NCI-H345 treated with DMSO at 0.1 percent for 48 hours (cell line): ENCODE measurements around the gene SULF2.

Experiments used
- DNase-seq: peaks from one replicate; lab custom pipeline; 2025; ENCODE audit not compliant: unreplicated experiment; lab: John Stamatoyannopoulos, UW

Gene SULF2

DNA sequence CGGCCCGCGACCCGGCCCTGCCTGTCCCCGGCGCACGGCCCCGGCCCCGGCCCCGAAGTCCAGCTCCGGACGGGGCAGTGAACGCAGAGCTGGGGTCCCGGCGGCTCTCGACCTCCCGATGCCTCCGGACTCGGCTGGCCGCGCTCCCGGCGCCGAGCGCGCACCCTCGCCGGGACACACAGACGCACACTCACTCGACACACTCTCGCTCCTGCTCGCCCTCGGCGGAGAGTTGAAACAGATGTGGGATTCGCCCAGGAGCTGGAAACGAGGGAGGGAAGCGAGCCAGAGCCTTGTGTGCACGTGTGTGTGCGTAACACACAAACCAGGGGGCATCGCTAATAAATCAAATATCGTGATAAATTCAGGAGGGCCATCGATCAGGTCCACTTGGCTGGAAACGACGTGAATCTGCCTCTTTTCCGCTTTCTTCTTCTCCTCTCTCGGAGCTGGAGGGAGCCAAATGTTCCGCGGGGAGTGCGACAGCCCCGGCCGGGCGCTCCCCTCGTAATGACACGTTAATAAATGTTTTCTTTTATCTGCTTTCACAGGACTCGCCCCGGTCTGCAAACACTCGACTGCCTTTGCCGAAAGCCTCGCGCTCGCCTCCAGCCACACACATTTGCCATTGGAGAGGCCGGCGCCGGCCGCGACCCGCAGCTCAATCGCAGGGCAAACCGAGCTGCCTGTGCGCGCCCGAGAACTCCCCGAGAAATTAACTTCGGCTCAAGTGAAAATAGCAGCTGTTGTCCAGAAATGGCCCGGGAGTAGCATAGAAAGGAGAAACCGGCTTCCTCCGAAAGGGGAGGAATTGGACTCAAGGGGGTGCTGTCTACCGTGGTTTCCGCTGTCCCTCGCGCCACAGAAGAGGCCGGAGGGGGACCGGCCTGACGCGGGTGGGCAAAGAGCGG, 828 bp upstream of the SULF2 start:
- peak; percentile 81 for DNase-seq

DNA sequence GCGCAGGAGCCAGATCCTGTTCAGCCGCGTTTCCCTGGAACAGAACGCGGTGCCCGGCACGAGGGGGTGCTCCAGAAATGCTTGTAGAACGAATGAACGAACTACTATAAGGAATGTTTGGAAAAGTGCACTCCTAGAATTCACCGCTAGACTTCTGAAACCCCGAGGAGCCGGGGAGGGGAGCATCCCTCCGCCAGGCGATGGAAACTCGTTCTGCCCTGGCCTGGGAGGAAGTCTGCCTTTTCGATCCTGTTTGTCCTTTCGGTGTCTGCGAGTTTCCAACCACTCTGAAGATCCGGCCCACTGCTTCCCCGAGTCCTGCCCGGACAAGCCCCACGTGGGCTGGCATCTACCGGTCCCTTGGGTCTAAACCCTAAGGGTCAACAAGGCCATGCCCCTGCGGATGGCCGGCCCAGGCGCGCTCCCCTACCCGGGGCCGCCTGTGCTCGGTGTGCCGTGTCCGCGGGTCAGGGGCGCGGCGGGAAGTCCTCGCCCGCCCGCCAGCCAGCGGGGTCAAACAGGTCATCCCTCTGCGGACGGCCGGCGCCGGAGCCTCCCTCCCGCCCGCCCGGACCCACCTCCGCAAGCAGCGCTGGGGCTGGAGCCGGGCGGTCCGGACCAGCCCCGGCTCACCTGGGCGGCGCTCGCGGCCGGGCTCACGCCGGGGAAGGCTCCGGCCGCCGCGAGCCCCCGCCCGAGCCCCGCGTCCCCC, 526 bp downstream of the SULF2 start:
- peak; percentile 20 for DNase-seq

DNA sequence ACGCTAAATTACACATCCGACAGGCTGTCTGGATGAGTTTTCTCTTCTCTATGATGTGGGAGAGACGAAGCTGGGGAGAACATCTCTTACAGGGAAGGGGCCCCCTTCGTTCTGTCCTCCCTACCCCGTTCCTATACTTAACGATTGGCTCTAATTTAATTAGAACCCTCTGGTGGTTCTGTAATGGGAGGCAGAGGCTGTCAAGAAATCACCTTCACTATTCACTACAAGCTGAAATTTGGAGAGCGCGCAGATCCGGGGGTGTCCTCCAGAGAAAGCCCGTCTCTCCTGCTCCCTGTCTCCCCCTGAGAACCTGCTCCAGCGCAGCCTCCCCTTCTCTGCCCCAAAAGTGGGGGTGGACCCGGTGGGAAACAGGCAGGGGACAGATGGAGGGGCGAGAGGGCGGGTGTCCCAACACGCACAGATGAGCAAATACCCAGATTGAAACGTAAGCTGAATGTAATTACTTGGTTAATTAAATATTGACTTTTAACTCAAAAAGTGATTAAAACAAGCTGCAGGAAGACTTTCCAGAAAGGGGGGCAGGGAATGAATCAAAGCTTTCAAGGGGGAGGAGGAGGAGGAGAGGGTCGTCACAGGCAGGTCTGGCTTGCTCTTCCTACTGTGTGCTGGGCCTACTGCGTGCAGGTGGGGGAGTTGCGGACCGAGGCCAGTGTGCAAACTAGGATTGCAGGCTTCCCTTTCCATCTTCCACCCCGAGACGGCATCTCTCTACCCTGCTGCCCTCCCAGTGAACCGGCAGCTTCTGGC, 1.3 kb downstream of the SULF2 start:
- DNase-seq, result no peak

DNA sequence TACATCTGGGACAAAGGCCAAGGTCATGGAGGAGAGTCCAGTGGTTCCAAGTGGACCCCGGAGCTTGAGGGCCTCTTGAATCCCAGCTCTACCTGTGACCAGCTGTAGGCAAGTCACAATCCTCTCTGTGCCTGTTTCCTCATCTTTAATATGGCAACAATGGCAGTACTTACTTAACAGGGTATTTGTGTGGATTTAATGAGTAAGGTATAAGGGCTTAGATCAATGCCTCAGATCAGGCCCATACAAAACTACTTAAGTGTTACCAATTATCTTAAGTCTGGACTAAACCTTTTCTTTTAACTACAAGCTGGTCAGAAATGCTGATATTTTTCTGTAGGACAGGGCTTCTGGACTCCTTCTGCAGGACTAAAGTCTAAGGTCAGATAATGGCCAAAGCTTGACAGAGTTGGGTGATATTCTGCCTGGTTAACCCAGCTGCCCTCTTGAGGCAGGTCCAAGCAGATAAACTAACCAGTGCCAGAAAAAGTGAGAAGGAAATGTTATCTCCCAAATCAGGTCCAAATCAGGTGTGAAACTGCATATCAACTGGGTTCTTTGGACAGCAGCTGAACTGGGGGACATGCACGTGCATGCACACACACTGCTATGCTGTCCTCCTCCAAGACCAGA, 2.2 kb downstream of the SULF2 start:
- no peak for DNase-seq

DNA sequence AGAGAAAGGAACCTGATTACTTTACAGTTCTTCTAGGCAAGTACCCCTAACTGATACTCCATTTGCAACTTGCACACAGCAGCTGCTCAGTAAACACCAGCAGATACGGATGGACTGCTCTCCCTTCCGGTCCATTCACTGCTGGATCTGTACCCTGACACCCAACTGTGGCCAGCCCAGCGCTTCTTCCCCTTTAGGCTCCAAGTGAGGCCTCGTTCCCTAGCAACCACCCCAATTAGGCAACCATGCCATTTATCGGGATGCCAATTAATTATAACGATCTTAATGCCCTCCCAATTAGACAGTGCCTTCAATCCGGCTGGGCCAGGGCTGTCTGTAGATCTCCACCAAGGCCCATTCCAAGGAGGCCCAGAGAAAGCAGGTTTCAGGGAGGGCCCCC, 3.2 kb downstream of the SULF2 start:
- DNase-seq, result no peak

DNA sequence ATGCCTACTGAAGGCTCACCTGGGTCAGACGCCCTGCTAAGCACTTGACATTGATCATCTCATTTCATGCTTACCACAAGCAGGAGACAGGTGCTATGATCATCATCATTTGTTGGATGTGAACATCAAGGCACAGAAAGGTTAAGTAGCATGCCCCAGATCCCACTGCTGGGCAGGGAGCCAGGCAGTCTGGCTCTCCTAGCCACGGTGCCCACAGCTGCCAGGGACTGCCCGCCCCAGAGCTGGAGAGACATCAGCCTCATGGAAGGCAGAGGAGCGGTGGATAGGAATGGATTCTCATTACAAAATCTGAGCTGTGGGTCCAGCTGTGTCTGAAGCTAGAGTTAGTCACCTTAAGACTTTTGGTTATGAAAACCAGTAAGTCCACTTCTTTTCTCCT, 3.6 kb downstream of the SULF2 start:
- peak; percentile 58 for DNase-seq

DNA sequence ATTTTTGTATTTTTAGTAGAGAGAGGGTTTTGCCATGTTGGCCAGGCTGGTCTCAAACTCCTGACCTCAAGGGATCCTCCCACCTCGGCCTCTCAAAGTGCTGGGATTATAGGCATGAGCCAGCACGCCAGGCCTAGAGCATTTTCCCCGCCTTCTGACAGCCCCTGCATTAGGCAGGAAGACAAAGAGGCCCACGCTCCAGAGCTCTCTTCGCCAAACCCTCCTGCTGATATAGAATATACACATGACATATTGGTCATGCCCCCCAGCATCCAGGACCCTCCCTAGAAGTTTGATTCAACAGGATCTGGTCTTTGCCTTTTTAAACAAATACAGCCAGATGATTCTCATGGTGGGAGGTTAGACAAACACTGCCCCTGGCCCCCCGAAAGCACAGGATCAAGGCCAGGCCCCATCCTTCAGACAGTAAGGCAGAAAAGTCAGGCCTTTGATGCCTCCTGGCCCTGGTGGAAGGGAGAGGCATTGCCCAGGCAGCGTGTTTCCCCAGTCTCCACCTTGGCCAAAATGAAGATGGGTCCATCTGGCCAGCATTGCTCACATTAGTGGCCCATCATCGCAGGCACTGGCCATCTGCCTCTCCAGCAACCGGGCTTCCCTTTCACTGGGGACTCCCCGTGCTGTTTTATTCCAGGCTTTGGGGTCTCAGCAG, 4.4 kb downstream of the SULF2 start:
- DNase-seq, result no peak

DNA sequence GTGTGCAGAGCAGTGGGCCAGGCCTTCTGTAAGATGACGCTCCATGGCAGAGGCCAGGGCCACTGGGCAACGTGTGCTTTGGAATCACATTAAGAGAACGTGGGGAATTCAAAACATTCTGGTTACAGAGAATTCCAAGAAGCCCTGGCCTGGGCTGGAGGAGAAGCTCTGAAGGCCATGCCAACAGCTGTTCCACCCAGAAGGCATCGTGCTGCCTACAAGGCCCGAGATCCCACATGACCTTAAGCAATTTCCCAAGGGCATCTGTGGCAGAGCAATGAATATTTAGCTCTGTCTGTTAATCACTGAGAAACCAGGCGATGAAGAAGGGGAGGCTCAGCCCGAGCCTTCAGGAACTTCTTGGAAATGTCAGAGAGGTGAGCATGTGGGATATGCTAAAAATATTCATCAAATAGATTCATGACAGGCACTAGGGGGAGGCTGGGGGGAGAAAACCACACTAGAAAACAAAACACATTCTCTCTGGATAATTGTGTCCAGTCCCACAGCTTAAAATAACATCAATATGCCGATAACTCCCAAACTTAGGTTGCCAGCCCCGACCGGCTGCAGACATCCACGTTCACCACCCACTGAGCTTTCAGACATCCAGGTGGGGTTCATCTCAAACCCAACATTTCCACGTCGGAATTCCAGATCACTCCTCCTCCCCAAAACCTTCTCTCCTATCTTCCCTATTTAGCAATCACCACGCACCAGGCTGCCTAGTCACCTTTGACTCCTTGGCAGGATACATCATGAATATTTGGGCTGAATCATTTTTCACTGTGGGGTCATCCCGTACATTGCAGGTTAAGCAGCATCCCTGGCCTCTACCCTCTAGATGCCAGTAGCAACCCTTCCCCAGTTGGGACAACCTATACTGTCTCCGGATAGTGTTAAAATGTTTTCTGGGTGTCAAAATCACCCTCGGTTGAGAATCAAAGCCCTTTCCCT, 6.6 kb downstream of the SULF2 start:
- no peak for DNase-seq

DNA sequence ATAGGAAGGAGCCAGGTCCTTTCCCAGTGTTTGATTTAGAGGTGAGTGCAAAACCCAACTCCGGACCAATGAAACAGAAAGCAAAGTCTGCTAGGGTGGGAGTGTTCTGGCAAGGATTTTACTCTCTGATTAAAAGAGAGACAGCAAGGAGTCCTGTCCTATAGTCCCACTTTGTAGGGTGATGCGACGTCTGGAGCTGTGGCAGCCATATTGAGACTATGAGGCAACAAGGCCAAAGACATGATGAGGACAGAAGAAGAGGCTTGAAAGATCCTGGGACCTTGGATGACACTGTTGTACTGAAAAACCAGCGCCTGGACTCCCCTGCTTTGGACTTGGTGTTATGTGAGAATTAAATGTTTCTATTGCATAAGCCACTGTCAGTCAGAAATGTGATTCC, 8.1 kb downstream of the SULF2 start:
- DNase-seq, result no peak

DNA sequence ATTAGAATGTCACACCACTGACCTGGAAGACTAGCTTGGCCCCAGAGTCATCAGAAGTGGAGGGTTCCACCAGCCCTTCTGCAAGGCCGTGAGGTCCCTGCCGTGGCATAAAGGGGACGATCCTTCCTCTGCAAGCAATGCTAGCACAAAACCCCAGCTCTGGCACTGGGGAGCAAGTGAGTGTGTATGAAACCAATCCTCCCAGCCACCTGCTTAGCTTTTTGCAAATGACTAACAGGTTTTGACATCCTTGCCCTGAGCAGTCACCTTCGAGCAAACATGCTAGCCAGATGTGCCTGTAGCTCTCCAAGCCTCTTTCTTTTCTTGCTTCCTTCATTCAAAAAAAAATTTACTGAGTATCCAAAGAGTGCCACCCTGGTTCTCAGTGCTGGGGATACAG, 8.6 kb downstream of the SULF2 start:
- DNase-seq, result no peak

DNA sequence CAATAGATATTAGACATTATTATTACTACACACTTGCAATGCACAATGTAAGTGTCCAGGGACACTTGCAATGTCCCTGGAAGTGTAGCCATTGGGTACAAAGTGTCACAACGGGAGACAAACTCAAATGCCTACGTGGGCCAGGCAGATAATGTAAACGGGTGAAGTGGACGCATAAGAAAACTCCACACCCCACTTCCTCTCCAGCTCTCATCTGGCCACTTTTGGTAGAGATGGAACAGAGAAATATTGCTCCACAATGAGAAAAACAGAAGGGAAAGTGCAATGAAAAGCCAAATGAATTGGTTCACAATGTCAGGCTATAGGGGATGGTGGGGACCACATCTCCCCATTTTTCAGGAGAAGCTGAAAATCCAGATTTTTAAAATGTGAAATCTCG, 9.4 kb downstream of the SULF2 start:
- DNase-seq, result no peak

DNA sequence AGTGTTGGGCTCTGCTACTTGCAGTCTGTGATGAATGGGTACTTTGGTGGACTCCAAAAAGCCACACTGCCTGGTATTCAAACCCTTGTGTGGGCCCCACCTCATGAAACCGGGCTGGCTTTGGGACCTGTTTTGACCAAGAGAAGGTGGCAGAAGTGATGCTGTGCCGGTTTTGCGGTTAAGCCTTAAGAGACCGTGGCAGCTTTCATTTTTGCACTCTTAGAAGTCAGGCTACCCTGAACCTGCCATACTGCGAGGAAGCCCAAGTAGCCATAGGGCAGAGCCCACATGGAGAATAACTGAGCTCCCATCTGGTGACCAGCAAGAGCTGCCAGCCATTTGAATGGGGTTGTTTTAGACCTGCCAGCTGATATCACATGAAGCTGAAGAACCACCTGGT, 10.2 kb downstream of the SULF2 start:
- DNase-seq, result no peak

DNA sequence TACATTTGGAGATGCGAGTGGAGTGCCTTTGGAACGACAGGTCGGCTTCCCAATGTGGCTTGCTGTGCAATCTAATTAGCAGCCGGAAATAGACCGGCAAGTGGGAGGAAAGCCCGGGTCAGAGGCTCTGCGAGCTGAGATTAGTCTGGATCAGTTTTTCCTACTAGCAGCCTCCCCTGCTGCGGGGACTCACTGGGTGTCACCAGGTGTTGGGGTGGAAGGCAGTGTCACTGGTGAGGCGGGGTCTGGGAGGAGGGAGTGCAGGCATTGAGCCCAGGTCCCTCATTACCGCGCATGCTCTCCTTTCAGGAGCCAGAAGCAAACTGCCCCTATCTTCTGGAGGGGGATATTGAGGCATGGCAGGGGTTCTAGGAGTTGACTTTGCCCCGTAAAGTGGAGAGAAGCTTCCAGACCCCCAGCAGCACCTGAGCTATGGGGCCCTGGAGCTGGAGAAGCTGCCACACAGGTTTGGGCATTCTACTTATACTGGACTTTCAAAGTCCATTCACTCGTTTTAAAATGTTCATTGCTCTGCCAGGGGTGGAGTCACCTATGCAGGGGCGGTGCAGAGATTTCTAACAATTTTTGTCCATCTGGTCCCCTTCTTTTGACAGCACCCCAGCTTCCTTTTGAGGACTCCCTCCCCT, 11.0 kb downstream of the SULF2 start:
- no peak for DNase-seq

DNA sequence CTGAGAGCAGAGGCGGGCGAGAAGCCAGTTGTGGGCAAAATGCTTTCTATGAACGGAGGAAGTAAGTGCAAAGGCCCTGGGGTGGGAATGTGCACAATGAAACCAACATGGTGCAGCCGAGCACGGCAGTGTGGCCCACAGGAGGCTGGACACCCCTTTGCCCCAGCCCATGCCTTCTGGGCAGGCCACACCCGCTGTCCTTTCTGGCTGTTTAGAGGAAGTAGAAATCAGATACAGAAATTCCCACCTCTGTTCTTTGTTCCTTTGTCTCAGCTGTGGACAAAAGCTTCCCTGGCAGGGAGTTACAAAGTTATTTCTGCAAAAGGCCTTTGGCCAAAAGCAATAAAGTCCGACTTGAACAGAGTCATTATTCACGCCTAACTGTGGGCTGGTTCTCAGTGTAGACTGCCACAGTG, 11.9 kb downstream of the SULF2 start:
- DNase-seq, result no peak

DNA sequence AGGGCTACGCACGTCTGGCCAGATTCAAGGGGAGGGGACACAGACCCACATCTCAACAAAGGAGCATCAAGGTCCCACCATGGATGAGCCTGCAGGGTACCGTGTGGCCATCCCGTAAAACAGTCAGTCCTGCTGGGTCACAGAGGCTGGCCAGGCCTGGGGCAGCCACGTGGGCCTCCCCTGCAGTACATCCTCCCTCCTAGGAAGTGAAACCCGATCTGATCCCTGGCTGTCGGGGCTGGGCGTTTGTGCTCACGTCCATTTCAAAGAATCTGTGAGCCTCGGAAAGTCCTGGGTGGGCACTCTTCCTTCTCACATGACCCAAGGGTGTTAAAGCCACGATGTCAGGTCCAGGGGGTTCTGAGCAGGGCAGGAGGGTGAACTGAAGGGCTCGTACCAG, 14.3 kb downstream of the SULF2 start:
- DNase-seq, result no peak

DNA sequence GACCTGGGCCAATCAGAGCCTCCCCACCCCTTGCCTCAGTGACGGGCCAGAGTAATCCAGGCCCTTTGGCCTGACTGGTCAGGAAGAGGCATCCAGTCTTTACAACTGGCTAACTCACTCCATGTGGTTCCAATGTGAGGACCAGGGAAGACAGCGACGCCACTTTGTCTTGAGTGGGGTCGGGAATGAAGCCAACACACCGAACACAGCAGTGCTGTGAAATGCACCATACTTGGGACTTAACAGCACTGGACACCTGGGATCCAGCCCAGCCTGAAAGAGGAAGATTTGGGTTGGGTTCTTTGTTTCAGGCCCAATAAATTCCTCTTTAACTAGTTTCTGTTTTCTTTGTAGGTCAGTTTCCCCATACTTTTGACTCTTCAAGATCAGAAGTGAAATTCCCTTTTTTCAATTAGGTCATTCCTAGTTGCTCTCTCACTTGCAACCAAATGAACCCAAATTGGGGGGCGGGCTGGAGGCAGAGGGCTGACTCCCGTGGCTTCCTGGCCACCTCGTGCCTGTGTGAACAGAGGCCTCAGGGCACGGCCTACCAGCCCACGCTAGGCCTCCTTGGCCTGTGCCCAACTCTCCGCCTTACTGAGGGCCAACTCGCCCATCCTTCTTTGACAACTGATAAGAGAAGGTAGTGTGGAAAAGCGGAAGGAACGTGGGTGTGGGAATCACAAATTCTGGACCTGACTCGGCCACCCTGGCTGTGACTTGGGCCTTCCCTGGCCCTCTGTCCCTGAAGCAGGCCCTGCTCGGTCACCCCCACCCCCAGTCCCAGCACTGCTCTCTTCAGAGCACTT, 17.1 kb downstream of the SULF2 start:
- no peak for DNase-seq

DNA sequence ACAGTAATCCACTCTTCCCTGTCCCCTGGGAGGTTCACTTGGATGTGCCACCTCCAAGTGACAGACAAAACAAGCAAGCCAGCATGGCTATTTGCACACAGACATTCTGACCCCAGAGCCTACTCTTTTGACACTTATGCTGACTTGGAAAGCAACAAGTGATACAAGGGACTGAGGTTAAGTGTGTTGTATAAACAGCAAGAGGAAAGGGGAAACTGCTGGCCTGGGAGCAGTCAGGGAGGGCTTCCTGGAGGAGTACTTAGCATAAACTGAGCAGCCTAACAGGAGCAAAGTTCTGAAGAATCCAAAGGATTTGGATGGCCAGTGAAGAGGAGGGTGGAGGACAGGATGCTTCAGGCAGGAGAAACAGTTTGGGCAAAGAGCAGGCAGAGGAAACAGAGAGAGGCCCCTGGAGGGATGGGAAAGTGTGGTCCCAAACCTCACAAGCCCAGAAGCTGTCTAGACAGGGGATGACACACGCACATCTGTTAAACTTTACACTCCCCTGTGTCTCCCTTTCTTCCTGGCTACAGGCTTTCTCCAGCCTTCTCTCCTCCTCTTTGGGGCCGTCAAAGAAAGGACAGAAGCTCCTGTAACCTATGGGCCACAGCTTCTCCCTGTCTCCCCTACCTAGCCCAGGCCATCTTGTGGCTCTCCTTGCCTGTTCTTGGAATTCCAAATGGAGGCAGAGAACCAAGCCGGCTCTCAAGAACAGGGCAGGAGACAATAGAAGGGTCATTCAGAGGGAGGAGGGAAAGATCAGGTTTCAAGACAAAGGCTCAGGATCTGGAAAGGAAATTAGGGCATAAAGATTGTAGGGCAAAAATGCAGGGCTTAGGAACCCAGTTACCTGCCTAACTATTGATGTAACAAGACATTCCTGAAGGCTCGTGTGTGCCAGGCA, 19.3 kb downstream of the SULF2 start:
- DNase-seq, result no peak
